ENCODE measurements around the gene DPH1.

Gene DPH1

DNA sequence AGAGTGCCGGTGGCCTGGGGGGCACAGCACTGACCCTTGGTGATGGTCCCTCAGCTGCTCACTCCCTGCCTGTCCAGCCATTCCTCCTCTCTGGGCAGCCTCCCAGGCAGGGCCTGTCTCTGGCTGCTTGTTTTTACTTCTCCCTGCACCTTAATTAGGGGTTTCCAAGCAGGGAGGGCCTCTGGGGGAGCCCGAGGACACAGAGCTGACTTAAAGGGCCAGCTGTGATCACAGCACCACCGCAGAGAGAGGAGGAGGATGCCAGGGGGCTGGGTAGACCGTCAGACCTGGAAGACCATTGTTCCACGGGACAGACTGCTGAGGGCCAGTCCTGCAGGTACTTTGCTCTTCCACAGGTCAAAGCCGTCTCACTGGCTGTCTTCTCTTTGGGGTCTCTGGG is 1.2 kb upstream of the DPH1 start:
- no peak for DNase-seq

DNA sequence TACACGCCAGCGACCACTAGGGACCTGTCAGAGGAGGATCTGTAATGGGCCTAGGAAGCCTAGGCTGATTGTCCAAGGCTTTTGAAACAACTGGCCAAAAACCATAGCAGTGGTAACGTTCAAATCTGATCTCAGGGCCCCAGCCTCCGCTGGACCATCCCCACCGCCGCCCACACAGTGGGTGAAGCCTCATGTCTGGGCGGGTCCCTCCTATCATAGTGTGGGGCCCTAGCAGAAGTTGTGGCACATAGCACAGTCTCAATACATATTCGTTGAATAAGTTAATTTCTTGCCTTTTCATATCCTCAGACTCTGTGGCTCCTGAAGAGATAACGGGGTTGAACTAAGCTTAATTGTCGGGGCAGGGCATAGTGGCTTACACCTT is 818 bp downstream of the DPH1 start:
- DNase-seq: no peak

DNA sequence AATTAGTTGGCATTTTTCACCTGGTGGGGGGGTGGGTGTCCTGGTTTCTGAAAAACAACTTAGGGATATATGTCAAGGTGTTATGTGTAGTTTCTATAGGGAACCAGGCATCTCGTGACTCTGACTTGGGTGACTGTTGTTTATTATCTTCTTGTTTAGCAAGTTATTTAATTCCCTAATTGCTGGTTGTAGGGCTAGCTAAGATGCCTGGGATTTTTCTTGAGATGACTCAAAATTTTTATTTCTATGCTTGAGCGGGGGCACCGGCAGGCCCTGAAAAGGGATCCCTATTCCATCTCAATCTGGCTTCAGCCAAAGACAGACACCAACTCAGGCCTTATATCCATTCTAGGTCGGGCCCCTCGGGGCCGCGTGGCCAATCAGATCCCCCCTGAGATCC is 3.2 kb downstream of the DPH1 start:
- no peak for DNase-seq

DNA sequence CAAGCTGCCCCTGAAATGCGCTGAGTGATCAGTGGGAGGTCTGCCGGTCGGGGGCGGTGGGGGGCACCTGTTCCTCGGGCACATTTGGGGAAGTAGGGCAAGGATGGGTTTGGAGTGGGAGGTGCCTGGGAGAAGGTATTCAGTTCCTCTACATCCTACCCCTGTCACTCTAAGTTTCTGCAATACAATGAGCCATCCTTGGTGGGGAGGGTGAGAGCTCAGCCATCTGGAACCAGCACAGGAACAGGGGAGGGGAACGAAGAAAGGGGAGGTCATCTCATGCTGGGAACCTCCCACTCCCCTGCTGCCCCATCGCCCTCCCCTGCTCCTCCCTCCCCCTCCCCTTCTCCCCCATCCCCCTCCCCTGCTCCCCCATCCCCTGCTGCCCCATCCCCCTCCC is 4.2 kb downstream of the DPH1 start:
- DNase-seq: no peak

DNA sequence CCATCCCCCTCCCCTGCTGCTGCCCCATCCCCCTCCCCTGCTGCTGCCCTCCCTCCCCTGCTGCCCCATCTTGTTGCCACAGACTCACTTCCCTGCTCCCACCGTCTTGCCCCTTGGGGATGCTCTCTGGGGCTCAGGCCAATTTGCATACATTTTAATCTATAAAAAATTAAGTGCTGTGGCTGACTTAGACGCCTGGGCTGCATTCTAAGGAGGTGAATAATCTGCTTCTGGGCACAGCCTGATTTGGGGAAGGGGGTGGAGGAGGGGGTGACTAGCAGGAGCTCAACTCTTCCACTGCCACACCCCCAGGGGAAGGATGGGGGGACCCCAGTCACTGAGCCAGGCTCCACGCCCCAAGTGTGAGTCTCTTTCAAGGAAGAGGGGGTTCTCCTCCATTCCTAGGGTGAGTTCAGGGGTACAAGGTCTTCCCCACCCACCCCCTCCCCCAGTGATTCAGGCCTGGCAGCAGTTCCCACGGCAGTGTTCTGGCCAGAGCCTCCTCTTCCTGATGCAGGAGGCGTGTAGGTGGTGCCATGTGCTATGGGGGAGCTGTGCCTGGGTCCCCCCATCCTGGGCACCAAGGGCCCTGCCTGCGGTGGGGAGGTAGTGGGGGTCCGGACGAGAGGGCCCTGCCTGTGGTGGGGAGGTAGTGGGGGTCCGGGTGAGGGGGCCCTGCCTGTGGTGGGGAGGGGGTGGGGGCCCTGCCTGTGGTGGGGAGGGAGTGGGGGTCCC is 5.0 kb downstream of the DPH1 start:
- no peak for DNase-seq

DNA sequence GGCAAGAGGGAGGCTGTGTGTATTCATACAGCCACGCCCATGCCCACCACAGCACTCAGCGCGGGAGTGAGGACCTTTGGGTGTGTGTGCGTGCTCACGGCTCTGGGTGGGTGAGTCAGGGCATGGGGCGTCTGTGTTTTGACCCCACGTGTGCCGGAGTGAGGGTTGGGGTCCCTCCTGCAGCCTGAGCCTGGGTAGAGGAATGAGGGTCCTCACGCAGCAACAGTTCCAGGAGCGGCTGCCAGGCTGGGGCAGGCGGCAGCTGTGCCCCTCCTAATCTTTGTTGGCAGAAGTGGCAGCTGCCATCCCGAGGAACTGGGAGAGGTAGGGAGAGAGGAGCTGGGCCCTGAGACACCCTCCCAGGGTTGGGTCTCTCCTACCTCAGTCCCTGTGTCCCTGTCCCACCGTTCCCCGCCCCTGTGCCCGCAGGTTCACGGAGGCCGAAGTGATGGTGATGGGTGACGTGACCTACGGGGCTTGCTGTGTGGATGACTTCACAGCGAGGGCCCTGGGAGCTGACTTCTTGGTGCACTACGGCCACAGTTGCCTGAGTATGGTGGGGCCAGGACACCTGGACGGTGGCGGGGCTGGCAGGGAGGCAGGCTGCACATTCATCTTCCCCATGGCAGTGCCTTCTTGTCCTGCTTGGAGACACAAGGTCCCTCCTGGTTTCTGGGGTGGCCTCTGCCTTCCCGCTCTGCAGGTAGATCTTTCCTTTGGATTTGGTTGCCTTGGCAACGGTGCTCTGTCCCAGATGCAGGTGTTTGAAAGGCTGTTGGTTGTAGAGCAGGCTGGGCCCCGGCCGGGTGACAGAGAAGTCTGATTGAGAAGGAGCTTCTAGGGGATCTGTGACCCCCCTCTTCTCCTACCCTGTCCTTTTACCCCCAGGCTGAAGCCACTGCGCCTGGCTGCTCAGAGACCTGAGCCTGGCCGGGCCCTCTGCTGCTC is 5.9 kb downstream of the DPH1 start:
- DNase-seq: no peak

DNA sequence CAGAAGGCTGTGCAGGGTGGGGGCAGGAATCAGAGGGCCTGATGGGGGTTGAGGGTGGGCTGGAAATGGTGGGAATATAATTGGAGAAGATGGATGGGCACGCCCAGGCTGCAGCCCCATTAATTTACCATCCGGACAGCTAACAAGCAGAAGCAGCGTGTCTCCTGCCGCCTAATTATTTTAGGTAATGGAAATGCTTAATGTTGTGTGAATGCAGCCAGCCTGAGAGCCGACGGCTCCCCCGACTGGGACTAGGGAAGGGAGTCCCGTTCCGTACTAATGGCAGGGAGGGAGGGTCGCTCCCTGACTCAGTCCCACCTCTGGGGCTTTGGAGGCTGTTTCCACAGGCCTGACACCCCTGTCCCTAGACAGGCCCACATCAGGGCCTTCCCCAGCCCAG is 7.2 kb downstream of the DPH1 start:
- DNase-seq: no peak

DNA sequence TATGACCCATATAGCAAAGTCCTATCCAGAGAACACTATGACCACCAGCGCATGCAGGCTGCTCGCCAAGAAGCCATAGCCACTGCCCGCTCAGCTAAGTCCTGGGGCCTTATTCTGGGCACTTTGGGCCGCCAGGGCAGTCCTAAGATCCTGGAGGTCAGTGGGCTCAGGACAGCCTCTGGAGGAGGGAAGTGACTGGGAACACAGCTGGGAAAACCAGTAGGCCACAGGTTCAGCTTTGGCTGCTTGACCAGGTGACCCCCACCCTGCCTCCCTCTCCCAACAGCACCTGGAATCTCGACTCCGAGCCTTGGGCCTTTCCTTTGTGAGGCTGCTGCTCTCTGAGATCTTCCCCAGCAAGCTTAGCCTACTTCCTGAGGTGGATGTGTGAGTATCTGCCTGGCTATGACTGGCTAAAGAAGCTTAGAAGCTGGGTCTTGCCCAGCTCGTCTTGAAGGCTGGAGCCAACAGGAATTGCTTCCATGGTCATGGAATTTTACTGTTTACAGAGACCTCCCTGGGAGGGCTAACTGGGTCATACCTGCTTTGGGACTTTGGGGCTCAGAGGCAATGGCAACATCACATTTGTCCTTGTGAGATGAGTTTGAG is 10.4 kb downstream of the DPH1 start:
- DNase-seq: no peak

DNA sequence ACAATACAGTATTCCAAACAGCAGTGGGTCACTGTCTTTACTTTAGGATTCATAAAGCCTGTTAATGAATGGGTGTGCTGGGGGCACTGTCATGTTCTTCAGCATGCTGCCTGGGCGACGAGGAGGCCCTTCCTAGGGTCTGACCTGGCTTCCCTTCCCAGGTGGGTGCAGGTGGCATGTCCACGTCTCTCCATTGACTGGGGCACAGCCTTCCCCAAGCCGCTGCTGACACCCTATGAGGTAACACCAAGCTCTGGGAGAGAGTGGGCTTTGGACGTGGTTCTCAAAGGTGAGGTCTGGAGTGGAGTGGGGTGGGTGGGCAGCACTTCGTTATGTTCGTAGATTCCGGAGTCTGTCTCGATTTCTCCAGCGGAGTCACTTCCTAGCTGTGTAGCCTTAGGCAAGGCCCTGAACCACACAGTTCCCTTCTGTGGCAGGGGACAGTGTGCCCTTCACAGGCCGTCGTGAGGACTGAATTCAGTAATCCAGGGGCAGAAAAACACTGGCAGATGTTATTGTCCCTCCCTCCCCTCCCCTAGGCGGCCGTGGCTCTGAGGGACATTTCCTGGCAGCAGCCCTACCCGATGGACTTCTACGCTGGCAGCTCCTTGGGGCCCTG is 11.1 kb downstream of the DPH1 start:
- no peak for DNase-seq

DNA sequence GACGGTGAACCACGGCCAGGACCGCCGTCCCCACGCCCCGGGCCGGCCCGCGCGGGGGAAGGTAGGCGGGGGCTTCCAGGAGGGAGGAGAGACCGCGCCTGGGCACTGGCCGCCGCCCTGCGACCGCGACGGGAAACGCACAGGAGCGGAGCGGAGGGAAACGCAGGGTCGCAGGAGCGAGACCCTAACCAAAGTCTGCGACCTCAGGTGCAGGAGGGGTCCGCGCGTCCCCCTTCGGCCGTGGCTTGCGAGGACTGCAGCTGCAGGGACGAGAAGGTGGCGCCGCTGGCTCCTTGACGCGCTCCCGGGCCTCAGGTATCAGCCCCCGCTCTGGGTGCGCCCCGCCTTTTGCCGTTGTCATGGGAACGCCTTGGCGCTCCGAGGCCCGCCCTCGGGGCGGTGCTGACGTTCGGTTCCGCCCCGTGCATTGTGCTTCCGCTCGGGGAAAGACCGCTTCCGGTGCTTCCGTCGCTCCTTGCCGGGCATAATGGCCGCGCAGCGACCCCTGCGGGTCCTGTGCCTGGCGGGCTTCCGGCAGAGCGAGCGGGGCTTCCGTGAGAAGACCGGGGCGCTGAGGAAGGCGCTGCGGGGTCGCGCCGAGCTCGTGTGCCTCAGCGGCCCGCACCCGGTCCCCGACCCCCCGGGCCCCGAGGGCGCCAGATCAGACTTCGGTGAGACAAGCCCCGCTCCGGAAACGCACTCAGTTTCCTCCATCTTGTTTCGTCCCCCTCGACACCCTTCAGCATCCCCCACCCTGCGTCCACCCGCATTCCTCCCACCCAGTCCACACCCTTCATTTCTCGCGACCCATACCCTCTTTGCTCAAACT is 11.8 kb downstream of the DPH1 start, which contains the start of gene OVCA2:
OVCA2 (plus strand) TSS at position 462 of the 829 bp plus-strand sequence; CDS start at position 488, 26 bp downstream.
- peak; percentile 95 for DNase-seq

DNA sequence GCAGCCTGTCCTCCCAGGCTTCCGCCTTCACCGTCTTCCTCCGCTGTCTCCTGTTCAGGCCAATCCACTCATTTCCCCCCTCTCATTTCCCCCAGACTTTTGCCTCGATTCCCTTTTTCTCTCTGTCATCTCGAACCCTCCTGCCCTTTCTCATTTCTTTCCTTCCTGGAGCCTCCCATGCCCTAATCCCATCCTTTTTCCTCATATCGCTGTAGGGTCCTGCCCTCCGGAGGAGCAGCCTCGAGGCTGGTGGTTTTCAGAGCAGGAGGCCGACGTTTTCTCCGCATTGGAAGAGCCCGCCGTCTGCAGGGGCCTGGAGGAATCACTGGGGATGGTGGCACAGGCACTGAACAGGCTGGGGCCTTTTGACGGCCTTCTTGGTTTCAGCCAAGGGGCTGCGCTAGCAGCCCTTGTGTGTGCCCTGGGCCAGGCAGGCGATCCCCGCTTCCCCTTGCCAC is 12.5 kb downstream of the DPH1 start:
- DNase-seq: no peak

DNA sequence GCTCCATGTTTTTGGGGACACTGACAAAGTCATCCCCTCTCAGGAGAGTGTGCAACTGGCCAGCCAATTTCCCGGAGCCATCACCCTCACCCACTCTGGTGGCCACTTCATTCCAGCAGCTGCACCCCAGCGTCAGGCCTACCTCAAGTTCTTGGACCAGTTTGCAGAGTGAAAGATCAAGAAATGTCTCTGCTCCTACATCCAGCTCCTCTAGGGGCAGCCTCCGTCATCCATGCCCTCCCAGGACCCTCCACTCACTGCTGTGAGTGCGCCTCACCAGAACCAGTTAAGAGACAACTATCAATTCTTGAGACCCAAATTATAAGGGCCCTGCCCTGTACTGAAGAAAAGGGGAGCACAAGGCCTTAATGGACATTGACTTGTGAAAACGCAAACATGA is 13.0 kb downstream of the DPH1 start:
- DNase-seq: no peak

DNA sequence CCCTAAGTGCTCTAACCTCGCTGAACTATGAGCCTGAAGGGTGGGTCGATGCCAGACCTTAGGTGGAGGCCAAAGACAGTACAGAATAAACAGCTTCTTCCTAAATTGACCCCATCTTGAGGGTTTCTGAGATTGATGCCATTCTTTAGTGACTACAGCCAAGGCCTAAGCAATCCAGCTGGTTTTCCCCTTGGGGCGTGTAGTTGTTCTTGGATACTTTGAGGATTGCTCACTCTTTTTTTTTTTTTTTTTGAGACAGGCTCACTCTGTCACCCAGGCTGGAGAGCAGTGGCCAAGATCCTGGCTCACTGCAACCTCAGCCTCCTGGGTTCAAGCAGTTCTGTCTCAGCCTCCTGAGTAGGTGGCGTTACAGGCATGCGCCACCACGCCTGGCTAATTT is 13.8 kb downstream of the DPH1 start:
- DNase-seq: no peak

DNA sequence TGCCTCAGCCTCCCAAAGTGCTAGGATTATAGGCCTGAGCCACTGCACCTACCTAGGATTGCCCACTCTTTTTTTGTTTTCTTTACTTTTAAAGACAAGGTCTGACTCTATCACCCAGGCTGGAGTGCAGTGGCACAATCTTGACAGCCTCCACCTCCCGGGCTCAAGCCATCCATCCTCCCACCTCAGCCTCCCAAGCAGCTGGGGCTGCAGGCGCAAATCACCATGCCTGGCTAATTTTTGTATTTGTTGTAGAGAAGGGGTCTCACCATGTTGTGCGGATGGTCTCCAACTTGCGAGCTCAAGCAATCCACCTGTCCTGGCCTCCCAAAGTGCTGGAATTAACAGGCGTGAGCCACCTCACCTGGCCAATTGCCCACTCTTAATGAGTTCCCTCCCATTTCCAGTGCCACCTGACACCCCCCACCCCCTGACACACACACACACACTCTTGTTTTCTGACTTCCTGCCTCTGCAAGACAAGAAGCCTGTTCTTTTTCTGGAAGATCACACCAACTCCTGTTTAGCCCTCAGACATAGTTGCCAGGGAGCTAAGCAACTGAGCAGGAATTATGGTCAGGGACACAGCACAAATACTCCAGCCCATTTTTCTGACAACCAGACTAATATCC is 14.4 kb downstream of the DPH1 start:
- no peak for DNase-seq

DNA sequence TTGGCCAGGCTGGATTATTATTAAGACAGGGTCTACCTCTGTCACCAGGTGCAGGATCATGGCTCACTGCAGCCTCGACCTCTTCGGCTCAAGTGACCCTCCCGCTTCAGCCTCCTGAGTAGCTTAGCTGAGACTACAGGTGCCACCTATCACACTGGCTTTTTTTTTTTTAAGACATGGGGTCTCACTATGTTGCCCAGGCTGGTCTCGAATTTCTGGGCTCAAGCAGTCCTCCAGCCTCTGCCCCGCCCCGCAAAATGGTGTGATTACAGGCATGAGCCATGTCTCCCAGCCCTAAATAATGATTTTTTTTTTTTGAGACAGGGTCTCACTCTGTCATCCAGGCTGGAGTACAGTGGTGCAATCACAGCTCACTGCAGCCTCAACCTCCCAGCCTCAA is 17.6 kb downstream of the DPH1 start:
- no peak for DNase-seq

DNA sequence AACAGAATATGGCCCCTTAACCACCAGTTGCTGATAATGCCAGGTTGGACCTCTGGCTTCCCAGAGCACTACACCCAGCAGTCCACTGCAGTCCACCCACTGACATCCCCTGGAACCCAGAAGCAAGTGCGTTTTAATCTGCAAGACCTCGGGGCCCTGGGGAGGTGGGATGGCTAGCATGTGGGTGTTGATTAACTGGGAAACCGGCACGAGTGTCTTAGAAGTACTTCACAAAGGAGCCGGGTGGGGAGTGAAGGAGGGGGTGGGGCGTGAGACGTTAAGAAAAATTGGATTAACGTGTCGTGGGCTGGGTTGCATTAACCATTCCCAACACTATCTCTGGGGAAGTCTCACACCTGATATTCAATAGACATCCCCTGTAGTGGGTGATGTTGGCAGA is 18.9 kb downstream of the DPH1 start:
- DNase-seq: no peak

DNA sequence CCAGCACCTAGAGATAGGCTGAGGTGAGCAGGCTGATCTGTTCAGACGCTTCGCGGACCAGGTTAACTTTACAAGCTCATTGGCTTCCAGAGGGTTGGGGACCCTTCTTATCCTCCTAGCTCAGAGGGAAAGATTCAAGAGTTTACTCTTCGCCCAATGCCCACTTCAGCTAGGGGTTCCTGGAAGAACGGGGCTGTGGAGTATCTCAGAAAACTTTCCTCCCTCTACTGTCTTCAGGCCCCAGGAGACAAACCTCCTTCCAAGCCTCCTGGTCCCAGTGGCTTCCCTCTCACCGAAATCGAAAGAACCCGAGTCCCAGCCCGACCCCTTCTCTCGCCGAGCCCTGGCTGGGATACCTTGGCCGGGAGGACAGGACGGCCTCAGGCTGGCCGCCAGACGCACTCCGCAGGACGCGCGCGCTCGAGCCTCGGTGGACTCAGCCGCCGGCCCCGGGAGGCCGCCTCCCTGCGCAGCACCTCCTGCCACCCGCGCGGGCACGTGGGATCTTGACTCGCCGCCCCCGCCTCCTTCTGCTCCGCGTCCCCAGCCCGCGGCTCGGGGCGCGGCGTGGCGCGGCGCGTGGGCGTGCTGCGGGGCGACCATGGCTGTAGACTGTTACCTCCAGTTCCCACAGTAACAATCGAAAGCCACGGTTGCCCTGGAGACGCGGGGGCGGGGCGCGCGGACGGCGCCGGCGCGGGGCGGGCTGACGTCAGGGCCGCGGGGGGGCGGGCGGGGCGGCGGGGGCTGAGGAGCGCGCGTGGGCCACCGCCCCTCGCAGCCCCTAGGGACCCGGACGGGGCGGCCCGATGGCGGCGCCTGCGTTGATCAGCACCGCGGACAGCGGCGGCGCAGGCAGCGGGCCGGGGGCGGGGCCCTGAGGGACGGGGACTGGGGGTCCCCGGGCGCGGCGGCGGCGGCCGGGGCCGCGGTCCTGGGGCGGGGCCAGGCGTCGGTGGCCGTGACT is 19.7 kb downstream of the DPH1 start:
- peak; percentile 90 for DNase-seq

DNA sequence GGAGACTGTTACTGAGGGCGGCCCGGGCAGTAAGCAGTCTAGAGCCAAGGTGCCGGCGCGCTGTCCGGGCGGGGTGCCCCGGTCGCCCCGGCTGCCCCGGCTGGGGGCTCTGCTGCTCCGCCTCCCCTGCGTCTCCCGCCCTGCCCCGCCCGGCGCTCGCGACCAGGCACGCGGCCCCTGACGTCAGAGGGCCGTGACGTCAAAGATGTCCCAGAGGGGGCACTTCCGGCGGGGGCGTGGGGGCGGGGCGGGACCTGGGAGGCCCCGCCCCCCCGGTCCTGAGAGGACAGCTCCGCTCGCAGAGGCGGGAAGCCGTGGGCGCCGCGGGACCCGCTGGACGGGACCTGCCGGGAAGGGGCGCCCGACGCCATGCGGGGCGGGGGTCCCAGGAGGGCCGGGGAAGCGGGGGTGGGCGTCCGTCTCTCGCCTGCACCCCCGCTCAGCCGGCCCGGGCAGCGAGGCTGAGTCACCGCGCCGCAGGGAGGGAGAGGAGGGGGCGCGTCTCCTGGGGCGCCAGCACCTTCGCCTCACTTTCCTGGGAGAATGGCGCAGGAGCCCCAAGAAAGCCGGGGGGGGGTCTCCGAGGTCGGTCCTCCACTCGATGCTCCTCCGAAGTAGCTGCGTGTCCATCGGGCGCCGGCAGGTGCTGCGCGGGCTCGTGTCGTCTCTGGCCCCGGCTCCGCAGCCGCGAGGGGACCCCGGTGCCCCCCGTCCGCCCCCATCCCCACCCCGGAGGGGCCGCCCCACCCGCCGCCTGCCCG is 20.5 kb downstream of the DPH1 start:
- DNase-seq: peak; percentile 70

DNA sequence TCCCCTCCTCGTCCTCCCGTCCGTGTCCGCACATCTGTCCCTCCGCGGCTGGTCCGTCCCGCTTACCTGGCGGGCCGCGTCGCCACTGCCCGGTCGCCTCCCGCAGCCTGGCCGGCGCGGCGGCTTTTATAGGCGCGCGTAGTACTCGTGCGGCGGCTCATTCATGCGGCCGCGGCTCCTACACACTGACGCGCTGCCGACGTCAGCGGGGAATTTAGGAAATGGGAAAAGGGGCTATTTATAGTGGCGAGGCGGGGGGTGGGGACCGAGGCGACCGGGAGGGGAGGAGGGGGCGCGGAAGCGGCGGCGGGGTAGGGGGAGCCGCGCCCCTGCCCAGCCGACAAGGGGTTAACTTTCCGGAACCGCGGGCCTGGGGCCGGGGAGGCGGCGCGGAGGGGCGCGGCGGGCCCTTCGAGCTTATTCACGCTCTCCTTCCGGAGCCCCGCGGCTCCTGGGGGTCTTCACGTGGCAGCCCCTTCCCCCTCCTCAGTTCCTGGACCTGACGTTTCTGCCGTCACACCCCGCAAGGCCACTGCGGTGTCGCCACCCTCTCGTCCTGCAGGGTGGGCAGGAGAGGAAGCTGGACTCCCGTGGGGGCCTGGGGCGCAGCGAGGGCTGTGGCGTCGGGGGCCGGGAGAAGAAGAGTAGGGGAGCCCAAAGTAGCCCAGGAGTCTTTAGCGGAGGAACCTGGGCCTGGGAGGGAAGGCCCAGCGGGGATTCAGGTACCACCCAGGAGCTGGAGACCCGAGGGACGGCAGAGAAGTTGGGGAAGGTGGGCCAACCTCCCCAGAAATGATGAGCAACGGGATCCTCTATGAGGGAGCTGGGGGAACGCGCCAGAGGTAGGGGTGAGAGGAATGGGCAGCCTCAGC is 21.3 kb downstream of the DPH1 start:
- DNase-seq: no peak
